CD4-positive, alpha-beta T cell treated with Interleukin-15 for 1 hour (primary cell): ENCODE measurements around the gene PTRH1.

Experiments used
- DNase-seq: peaks from one replicate; pipeline ENCODE4 v3.0.0-alpha.2; 2020

Gene PTRH1

DNA sequence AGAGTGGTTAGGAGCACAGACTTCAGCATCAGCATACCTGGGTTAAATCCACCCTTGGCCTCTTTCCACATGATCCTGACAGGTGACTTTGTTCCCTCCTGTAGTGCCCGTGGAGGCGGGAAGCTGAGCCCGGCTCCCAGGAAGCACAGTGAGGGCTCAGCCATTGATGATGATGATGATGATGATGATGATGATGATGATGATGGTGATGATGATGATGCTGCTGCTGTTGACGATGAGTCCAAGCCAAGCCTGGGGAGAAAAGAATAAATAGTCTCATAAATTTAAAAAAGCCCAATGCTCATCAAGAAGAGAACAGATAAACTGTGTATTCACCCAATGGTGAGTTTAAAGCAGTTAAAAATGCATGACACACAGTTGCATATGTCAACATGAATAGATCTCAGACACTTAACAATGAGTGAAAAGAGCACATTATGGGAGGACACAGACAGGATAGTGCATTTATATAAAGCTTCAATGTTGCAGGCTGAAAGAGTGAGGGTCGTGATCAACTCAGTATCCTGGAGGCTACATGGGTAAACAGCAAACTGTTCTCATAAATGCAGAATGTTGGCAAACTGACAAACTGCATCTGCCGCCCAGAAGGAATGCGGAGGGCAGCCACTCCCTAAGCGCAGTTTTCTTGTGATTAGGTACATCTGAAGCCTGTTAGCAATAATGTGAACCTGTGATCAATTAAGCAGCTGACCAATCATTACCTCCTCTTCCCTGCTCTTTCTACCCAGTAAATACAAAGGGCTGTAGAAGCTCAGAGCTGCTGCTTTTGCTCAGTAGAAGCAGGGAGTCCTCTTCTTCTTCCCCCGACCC, 20.4 kb downstream of the PTRH1 start:
- DNase-seq = no peak

DNA sequence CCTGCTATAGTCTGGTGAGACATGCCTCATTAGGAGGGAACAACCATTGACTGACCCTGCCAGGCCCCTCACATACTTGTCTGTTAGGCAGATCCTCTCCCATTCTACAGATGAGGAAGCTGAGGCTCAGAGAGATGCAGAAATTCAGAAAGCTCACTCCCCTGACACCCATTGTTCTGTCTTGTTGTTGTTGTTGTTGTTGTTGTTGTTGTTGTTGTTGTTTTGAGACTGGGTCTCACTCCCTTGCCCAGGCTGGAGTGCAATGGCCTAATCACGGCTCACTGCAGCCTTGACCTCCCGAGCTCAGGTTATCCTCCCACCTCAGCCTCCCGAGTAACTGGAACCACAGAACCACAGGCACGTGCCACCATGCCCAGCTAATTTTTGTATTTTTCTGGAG, 21.8 kb downstream of the PTRH1 start:
- no peak for DNase-seq

GRCh38 chr9:127693143-127693542, 22.3 kb downstream of the PTRH1 start:
- no peak for DNase-seq

- DNase-seq = no peak
Observed at GRCh38 chr9:127692071-127692470, 23.4 kb downstream of the PTRH1 start.

GRCh38 chr9:127690735-127691134, 24.7 kb downstream of the PTRH1 start:
- no peak for DNase-seq

- DNase-seq = no peak
Observed at GRCh38 chr9:127689329-127690000, 26.0 kb downstream of the PTRH1 start.

- no peak for DNase-seq
Observed at GRCh38 chr9:127686461-127687393, 28.7 kb downstream of the PTRH1 start.

DNA sequence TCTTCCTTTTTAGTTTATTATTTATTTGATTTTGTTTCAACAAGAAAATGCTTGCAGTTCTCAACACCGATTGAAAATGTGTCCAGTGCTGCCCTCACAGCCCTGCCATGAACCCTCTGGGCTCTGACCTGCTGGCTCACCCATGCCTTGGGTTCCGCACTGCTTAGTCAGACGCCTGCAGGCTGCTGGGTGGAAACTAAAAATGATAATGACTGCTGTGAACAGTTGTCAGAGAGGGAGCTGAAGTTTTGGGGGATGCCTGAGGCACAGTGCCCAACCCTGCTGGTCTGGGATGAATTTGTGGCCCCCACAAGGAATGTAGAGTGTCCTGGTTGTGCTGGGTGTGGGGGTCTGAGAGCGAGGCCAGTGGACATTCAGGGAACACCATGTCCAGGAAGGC, 30.9 kb downstream of the PTRH1 start:
- DNase-seq = no peak

DNA sequence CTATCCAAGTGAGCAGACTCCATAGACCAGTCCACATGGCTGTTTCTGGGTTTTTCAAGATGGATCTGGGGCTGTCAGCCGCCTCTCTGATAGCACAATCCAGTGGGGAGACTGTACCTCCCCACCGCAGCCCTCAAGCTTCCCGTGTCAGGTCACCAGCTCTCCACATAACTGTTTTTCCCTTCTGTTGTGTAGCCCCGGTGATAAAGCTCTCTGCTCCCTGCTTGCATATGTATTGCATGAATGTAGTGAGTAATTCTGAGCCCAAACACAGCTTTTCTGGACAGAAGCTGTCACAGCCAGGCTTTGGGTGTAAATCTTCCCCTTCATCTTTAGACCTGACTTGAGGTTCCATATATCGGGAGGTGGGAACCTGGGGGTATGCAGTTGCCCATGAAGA, 31.7 kb downstream of the PTRH1 start:
- no peak for DNase-seq

DNA sequence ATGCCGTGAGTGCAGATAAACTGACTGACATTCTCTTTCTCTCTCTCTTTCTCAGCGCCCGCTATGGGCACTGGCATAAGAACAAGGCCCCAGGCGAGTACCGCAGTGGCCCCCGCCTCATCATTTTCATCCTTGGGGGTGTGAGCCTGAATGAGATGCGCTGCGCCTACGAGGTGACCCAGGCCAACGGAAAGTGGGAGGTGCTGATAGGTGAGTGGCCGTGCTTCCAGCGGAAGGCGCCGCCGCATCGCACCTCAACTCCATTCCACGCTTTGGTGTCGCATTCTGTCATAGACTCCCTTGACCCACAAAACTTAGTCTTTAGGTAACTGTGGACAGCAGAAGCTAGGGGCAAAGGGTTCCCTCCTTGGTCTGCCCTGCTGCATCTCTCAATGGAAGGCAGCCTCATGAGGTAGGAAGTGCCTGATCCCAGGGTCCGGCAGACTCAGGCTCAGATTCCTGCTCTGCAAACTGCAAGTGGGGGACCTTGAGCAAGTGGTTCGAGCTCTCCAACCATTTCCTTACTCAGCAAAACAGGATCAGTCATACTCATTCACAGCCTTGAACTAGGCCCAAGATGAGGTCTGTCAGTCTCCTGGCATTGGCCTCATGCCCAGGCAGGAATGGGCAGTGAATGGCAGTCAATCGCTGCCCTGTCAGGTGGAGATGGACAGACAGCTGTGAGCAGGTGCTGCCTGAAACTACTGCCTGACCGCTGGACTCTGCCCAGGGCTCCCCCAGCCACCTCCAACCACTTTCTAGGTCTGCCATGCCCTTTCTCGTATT, 32.9 kb downstream of the PTRH1 start:
- no peak for DNase-seq

GRCh38 chr9:127680846-127681245, 34.6 kb downstream of the PTRH1 start:
- no peak for DNase-seq

- DNase-seq = no peak
Observed at GRCh38 chr9:127680226-127680625, 35.2 kb downstream of the PTRH1 start.

GRCh38 chr9:127679506-127679905, 36.0 kb downstream of the PTRH1 start:
- no peak for DNase-seq

DNA sequence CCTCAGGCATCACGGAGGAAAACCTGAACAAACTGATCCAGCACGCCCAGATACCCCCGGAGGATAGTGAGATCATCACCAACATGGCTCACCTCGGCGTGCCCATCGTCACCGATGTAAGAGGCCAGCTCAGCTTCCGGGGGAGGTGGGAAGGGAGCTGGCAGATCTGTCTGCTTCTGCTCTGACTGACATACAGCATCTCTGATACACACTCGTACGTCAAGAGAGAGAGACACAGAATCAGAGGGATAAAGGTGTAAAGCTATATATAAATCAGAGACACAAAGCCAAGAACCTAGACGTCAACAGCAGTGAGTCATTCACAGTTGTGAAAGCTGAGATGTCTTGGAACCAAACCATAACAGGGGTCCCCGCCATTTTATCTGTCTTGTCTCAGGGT, 38.8 kb downstream of the PTRH1 start:
- no peak for DNase-seq

GRCh38 chr9:127673234-127673633, 42.2 kb downstream of the PTRH1 start:
- DNase-seq = no peak

- no peak for DNase-seq
Observed at GRCh38 chr9:127667906-127668305, 47.6 kb downstream of the PTRH1 start.

DNA sequence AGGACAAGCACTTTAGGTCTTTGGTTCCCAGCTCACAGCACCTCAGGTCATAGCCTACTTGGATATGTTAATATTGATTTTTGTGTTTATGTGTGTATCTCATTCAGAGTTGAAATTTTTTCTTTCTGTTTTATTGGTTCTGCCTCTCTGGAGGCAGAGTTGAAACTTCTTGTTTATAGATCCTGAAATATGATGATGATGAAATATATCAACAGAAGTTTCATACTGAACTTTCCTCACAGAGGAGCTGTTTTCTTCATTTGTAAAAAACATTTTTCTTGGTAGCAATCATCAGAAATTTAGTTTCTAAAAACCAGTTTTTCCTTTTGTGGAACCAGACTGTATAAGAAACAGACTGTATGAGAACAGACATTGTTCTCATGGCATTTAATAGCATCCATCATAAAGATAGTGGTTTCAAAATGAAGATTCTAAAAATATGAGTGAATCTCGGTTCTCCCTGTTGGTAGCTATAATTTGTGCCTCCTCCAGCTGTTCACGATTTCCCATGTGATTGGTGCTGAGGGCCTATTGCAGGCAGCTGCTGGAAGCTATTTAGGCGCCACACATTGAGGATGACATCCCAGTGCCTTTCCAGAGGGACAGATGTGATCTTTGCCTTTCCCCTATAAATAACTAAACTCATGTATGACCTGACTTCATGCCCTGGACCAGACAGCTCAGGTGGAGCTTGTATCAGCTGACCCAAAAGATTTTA, 48.2 kb downstream of the PTRH1 start:
- no peak for DNase-seq

- DNase-seq = no peak
Observed at GRCh38 chr9:127664678-127665507, 50.6 kb downstream of the PTRH1 start.

DNA sequence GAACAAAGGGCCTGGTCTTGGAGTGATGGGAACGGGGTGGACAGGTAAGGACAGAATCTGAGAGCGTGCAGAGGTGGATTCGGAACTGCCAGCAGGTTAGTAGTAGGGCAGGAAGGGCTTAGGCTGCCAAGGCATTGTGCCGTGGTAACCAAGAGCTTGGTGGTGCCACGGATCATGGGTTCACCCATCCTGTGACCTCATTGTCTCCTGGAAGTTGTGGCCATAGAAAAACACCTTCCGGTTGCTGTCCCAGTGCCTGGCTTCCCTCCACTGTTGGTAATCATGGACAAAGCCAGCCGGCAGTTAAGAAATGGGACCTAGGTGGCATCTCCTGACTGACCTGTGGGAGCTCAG, 51.2 kb downstream of the PTRH1 start:
- DNase-seq = no peak
